Measurements from ENCODE around the gene PALLD. TPM values are rescaled to one million over a fixed set of nuclear protein-coding genes. Genes with fewer than 3 reads are reported as not detected.

The PALLD gene
- total RNA-seq, 1 donor from 2014 or later = 104 TPM

DNA sequence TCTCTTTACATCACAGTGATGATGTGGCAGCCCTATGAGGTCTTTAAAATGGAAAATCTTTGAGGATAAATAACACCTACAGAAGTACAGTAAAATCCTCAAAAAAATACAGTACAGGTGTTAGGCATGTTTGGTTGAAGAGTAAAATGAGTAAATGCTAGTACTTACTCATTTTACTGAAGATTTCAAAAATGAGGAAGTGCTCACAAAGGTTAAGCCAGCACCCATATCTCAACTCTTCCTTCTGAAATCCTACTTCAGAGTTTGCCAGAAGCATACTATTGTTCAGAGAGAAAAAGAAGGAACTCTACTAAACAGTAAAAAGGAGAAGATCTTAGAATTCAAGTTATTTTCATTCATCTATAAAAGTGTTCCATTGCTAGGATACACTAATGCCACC is 382.3 kb downstream of the PALLD start:
- intact Hi-C loops (cut with DNase I) = no loop called here
- no peak for ATAC-seq
- no peak for DNase-seq (ENCODE audit: low spot score)

DNA sequence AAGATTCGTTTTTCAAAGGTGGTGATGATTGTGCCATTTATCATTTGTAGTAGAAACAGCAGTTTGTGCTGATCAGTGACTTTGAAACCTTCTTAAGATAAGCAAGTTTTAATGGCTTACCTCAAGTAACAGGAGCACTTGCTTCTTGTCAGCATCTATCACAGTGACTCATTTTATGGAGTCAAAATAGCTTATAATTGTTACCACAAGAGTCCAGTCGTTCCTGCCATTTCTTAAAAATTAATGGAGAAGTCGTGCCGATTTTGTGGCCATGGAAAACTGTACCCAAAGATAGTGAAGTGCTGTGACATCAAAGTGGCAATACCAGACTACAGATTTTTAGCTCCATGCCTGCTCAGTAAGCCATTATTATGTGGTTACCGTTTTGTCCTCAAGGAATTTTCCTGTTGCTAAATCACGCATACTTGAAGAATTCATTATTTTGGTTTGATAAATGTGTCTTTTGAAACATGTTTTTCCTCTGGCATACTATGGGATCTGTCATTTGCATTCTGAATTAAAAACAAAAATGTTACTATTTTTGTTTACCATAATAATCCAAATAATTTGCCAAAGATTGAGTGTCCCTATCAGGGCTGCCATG is 383.3 kb downstream of the PALLD start:
- ATAC-seq (no peak), DNase-seq (ENCODE audit: low spot score) (no peak)
- intact Hi-C loops (cut with DNase I) = no loop called here

DNA sequence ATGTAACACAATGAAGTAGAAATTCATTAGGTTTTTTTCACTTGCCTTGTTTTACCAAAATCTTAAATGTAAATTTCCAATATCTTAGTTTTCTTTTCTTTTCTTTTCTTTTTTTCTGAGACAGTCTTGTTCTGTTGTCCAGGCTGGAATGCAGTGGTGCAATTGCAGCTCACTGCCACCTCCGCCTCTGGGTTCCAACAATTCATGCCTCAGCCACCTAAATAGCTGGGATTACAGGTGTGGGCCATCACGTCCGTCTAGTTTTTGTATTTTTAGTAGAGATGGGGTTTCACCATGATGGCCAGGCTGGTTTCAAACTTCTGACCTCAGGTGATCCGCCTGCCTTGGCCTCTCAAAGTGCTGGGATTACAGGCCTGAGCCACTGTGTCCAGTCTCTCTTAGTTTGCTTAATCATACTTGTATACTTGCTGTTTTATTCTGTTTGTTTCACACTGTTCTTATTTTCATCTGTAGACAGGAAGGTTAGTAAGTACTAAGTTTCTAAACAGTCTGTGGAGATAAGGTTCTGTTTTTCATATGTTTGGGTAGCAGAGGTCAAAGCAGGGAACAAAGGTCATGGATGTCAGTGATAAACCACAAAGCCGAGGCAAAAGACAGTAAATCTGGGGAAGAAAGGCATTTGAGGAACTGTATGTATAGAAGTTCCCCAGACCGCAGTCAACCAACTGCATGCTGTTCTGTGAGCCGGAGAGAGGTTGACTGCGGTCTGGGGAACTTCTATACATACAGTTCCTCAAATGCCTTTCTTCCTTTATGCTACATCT is 384.2 kb downstream of the PALLD start:
- DNase-seq (ENCODE audit: low spot score) (no peak), ATAC-seq (no peak)
- intact Hi-C loops (cut with DNase I) = no loop called here

DNA sequence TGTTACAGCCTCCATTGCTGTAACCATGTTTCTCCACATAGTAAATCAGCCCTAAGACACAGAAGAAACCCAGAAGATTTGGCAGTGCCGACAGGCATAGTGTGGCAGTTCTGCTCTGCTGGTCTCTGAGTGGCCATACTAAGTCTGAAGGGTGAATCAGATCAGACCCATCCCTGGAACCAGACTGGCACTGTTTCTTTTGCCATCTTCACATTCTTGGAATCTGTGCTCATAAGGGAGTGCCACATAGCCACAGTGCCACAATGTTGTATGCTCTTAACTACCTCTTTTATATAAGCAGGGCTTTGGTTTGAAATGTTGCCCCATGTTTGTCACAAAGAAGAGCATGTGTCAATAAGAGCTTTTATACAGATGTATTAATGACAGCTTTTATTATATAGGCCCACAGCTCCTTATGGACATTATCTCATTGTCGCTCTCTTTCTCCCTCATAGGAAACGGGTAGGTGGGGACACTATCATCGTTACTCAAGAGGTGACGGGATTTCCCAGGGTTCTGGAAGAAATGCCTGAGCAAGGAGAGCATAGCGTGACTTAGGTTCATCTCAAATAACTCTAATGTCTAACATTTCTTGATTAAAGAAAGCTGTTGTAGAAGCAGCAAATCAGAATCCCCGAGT is 385.0 kb downstream of the PALLD start:
- no peak for DNase-seq (ENCODE audit: low spot score)
- intact Hi-C loops (cut with DNase I) = no loop called here
- ATAC-seq = no peak

DNA sequence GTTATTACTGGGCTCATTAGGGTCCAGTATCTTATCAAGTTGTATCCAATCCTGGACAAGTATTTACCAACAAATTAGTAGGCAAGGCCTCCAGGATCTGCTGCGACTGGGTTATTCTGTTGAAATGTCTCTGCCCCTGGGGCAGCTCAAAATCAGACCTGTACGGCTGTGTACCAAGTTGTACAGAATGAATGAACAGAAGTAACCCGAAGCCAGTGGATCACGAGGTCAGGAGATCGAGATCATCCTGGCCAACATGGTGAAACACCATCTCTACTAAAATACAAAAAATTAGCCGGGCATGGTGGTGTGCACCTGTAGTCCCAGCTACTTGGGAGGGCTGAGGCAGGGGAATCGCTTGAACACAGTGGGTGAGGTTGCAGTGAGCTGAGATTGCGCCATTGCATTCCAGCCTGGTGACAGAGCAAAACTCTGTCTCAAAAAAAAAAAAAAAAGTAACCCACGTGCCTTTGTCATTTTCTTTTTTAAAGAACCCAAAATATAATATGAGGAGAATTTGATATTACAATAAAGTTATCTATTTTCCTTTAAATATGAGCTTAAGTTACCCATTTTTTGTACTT is 385.9 kb downstream of the PALLD start:
- intact Hi-C loops (cut with DNase I) = no loop called here
- DNase-seq (ENCODE audit: low spot score) (no peak), ATAC-seq (no peak)

DNA sequence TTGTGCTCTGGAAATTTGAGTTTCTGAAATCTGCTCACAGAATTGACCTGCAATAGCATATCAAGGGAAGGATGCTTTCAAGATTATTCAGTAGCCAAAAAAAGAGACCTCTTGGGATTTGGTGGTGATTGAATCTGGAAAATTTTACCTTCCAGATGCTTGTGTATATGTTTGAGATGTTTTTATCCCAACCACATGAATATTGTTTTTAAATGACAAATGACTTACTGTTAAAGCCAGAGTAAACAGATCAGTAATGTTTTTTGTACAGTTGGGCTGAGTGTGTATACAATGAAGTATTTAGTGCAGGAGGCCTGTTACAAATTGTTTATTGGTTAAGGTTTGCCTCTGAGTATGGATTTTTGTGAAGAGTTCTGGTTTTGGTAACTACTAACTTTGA is 386.7 kb downstream of the PALLD start:
- intact Hi-C loops (cut with DNase I) = no loop called here
- ATAC-seq = no peak
- DNase-seq (ENCODE audit: low spot score) = no peak

DNA sequence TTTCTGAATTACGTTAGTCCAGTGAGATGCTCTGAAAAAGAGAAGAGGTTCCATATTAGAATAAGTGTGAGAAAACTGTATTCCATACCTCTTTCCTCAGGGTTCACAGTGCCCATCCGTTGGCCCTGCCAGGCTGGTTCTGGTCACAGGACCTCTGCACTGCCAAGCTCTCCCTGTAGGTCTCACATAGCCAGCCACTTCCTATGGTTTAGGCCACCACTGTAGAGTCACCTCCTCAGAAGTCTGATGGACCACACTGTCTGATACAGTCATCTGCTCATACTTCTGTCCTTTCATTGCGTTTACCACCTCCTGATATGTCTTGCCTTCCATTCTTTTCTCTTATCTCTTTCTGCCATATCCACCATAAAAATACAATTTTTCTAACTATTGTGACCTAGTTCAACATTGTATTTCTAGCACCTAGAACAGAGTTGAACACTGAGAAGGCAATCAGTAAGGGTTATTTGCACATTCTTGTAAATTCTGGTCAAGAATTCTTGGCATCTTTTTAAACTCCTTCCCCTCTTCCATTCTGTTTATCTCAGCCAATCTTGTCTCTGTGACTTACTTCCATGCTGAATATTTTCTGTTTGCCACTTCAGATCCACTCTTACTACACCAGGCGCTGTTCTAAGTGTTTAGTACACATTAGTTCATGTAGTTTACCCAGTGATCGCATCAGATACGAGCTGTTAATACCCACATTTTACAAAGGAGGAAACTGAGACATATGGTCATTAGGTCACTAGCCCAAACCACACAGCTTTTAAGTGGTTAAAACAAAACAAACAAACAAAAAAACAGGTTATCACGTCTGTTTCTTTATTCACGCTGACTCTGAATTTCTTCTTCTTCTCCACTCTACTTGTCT is 387.6 kb downstream of the PALLD start:
- intact Hi-C loops (cut with DNase I) = no loop called here
- DNase-seq (ENCODE audit: low spot score) (no peak), ATAC-seq (no peak)

DNA sequence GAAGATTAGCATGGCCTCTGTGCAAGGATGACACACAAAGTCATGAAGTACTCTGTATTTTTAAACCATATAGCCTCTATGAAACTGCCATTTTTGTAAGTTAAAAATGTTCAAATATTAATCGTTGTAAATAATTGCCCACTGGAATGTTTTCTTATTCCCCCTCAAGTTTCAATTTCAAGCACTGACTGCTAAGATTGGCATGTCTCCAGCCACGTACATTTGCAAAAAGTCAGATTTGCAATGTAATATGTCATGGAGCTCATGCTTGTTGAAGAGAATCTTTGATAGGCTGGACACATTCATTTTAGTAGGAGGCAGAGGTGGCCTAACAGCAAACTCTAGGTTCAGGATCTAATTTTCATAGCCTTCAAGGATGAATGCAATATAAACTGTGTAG is 388.5 kb downstream of the PALLD start:
- DNase-seq (ENCODE audit: low spot score) = no peak
- ATAC-seq = no peak
- intact Hi-C loops (cut with DNase I) = no loop called here

DNA sequence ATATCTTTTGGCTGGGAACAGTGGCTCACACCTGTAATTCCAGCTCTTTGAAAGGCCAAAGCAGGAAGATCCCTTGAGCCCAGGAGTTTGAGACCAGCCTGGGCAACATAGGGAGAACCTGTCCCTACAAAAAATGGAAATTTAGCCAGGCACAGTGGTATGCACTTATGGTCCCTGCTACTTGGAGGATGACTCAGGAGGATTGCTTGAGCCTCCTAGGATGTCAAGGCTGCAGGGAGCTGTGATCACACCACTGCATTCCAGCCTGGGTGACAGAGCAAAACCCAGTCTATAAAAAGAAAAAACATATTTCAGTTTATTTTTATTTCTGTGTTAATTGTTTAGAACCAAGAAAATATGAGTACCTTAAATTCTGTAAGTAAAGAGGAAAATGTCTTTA is 389.5 kb downstream of the PALLD start:
- ATAC-seq = no peak
- intact Hi-C loops (cut with DNase I) = no loop called here
- DNase-seq (ENCODE audit: low spot score) = no peak

DNA sequence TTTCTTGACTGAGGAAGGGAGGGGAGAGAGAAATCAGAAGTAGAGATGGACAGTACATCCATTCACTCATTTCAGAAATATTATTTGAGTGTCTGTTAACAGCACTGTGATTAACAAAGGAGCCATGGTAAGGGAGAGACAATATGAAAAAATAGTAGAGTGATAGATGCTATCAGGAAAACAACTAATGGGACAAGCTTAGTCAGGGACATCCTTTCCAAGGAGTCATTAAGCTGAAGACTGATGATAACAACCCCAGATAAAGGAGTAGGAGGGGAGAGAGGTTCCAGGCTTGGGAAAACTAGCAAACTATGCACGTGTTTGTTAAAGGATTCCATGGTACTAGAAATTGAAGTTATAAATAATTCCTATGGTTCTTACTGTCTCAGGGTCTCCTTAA is 391.0 kb downstream of the PALLD start:
- DNase-seq (ENCODE audit: low spot score) (no peak), ATAC-seq (no peak)
- intact Hi-C loops (cut with DNase I) = no loop called here

DNA sequence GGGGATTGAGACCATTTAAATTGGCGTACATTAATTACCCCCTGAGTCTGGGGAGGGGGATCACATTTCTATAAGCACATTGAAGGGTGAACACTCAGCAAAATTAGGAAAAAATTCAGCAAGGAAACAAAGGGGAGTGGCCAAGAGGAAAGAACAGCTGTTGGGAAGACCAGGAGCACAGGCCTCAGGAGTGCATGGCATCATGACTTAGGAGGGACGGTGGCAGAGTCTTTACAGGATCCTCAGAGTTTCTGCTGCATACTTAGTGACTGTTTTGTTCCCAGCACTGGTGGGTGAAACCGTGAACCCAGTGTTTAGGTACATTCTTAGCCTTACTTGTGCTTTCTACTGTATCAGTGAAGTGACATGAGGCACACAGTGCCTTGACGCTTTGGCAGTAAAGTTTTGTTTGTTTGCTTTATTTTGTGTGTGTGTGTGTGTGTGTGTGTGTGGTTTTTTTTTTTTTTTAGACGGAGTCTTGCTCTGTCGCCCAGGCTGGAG is 391.9 kb downstream of the PALLD start:
- DNase-seq (ENCODE audit: low spot score) = no peak
- intact Hi-C loops (cut with DNase I) = no loop called here
- no peak for ATAC-seq

DNA sequence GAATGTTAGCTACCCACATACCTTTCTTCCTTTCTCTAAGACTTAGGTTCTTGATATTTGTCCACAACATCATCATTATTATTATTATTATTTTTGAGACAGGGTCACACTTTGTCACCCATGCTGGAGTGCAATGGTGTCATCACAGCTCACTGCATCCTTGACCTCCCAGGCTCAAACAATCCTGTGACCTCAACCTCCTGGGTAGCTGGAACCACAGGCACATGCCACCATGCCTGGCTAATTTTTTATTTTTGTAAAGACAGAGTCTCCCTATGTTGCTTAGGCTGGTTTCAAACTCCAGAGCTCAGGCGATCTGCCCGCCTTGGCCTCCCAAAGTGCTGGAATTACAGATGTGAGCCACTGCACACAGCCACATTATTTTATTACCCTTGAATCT is 394.2 kb downstream of the PALLD start:
- ATAC-seq (no peak), DNase-seq (ENCODE audit: low spot score) (no peak)
- intact Hi-C loops (cut with DNase I) = no loop called here

DNA sequence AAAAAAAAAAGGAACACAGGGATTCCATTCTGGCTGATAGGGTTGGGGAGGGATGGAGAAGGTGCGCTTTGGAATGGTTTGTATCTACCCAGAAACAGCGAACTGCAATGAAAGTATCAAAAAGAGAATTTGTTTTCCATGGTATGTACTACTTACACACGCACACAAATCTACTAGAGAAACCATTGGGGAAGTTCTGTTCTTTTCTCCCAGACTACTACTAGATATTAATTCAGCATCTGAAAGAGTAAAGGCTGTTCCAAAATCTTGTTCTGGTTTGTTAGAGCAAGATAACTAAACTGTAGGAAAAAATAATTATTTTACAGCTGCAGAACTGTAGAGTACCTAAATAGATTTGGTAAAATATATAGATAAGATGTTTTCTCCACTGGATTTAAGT is 394.8 kb downstream of the PALLD start:
- intact Hi-C loops (cut with DNase I) = no loop called here
- DNase-seq (ENCODE audit: low spot score) (no peak), ATAC-seq (no peak)

DNA sequence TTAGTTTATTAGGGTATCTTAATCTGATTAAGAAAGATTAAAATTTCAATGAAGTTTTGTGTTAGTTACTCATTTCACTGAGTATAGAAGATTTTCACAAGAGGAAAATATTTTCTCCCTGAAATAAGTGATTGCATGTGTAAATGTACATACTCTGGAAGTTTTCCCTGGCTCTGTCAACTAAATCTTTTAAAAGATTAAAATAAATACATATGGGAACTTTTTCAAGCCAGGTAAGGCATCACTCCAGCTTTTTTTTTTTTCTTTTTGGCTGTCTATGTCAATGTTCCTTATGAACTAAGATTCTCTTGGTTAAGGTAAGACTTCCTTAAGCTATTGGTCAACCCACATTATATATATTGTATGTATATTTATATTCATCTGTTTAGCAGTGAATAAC is 395.6 kb downstream of the PALLD start:
- no peak for ATAC-seq
- intact Hi-C loops (cut with DNase I) = no loop called here

DNA sequence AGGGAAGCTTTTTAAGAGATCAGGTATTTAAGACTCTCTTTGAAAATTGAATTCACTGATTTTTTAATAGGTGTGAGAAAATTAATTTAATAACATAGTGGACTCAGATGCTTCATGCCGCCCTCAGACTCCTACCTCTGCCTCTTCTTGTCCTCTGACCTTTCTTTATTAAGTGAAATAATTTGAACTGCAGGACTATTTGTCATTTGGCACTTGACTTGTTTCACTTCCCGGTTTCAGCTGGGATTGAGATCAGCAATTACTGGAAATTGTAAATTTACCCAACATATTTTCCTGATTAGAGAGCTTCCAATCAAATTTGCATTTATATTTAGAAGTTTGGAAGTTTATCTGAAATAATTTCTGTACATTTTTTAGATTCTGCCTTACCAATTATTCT is 396.4 kb downstream of the PALLD start:
- ATAC-seq (no peak), DNase-seq (ENCODE audit: low spot score) (no peak)
- intact Hi-C loops (cut with DNase I) = no loop called here

More for the DNA sequence above, 395.6 kb downstream of the PALLD start:
- no peak for DNase-seq (ENCODE audit: low spot score)

DNA sequence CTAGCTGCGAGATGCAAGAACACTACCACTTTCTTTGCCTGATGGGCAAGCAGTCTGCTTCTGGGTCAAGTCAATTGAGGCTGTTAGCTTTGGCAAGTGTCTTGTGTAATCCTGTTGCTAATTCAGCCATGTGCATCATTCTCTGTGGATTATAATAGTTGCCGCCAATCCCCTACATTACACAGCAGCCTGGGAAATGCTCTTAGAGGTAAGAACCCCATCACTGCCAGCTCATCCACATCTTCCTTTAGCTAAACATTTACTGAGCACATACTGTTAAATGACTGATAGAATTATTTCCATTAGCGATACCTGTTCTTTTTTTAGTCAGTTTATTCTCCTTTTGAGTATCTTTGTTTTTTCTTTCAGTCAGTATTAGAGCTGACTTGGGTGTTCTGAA is 397.0 kb downstream of the PALLD start:
- no peak for DNase-seq (ENCODE audit: low spot score)
- ATAC-seq = peak; percentile 44
- intact Hi-C loops (cut with DNase I) = no loop called here

DNA sequence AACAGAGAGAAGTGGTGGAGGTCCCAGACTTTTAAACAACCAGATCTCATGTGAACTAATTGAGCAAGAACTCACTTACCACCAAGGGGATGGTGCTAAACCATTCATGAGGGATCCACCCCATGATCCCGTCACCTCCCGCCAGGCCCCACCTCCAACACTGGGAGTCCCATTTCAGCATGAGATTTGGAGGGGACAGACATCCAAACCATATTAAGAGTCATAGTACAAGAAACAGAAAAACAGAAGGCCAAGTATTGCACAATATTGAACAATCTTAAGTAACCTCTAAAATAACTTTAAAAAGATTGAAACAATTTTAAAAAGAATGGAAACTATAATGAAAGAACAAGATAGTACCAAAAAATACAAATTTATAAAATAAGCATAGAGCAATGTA is 403.2 kb downstream of the PALLD start:
- peak; percentile 93 for ATAC-seq
- intact Hi-C loops (cut with DNase I) = no loop called here
- DNase-seq (ENCODE audit: low spot score) = peak; percentile 65

DNA sequence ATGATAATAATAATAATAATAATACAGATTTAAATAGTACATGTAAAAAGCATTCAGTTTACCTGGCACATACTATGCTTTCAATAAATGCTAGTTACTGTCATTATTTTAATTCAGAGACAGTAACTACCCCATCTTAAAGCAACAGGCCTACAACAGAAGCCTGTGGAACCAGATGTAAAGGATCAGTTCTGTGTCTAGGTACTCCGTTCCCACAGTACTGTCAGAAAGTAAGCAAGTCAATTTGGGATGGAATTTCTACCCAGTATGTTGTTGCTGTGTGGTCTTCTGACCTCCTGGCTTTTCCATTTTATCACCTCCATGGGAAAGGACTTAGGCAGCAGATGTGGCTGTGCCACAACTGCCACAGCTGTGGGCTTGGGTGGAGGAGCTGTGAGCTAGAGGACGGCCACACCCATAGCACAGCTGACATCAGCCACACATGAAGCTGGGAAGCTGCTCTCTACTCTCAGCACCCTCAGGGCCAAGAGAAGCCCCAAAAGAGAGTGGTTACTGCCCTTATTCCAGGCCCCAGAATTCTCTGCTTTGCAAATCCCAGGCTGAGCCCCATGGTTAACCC is 410.4 kb downstream of the PALLD start:
- DNase-seq (ENCODE audit: low spot score) = no peak
- intact Hi-C loops (cut with DNase I) = no loop called here
- ATAC-seq = peak; percentile 71

DNA sequence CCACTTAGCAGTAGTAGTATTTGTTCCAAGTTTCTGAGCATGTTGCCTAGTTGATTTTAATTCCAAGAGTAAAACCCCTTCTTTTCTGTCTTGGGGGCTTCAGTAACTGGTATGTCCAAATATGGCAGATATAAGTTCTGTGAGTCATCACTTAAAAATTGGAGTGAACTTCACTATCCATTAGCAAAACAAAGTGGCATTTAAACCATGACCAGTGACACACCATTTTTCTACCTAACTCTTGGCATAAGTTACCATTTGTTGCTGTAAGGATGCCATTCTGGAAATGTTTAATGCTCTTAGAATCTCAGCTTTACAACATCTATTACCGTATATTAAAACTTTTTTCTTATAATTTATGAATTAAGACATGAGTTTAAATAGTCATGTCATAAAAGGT is 411.2 kb downstream of the PALLD start:
- no peak for DNase-seq (ENCODE audit: low spot score)
- no peak for ATAC-seq
- intact Hi-C loops (cut with DNase I) = no loop called here
